ENCODE data around the gene MAN2A2.

MAN2A2 gene

GRCh38 chr15:90910441-90911301 lies 7.6 kb downstream of the MAN2A2 start:
- Histone ChIP-seq H3K9ac (ENCODE audit: low read depth, low read length, poor library complexity) (peak overlapping the region; percentile 21), H3K4me3 (ENCODE audit: low read length in 2 of 2) (no peak overlapping the region), H3K27ac (replicated peaks; ENCODE audit: low read length) (no peak overlapping the region), H3K9me3 (replicated peaks in 1 of 2; ENCODE audit: control insufficient read depth in 2 of 2, insufficient read depth in 1 of 2, low read depth in 1 of 2, low read length in 2 of 2) (no peaks in the 10 kb centered on the region), H3K4me2 (ENCODE audit: insufficient read depth, low read length, poor library complexity, severe bottlenecking) (no peak overlapping the region), H2BK5ac (ENCODE audit: low read length) (peak overlapping the region; percentile 24), H2BK120ac (ENCODE audit: low read depth, low read length) (no peak overlapping the region), H3K27me3 (ENCODE audit: control insufficient read depth in 3 of 3, insufficient read depth in 3 of 3, low read depth in 1 of 3, low read length in 3 of 3) (no peaks in the 10 kb centered on the region), H3K18ac (ENCODE audit: low read length) (no peak overlapping the region), H3K36me3 (replicated peaks in 1 of 2; ENCODE audit: control insufficient read depth in 2 of 2, insufficient read depth in 2 of 2, low read length in 2 of 2) (peaks cover 64 to 94% of the 10 kb centered on the region in 2 donors), H3K14ac (ENCODE audit: low read length) (no peak overlapping the region), H3K4ac (ENCODE audit: low read length) (no peak overlapping the region), H4K91ac (ENCODE audit: low read depth, low read length, poor library complexity) (no peak overlapping the region), H3K4me1 (ENCODE audit: control insufficient read depth in 2 of 2, insufficient read depth in 1 of 2, low read depth in 1 of 2, low read length in 2 of 2) (no peaks in the 10 kb centered on the region), H2AFZ (ENCODE audit: low read length) (no peak overlapping the region), H3K79me1 (ENCODE audit: low read depth, low read length) (no peaks in the 10 kb centered on the region), H3K23ac (ENCODE audit: low read depth, low read length, poor library complexity) (peak overlapping the region; percentile 20), H2AK5ac (ENCODE audit: low read depth, low read length) (no peak overlapping the region), H2BK12ac (ENCODE audit: low read length) (no peak overlapping the region), H4K8ac (ENCODE audit: low read depth, low read length) (no peak overlapping the region), H2BK15ac (ENCODE audit: low read length) (no peak overlapping the region)
- no CpG with 5 or more reads among the region's 24 CpGs for WGBS, 2 donors (ENCODE audit: extremely low coverage in 2 of 2, insufficient read length in 2 of 2, insufficient replicate concordance in 1 of 2)
- DNase-seq (ENCODE audit: low spot score) = no peak

GRCh38 chr15:90911302-90911623 lies 8.2 kb downstream of the MAN2A2 start:
- Histone ChIP-seq H3K23ac (ENCODE audit: low read depth, low read length, poor library complexity) (peak overlapping the region; percentile 20), H3K79me1 (ENCODE audit: low read depth, low read length) (no peaks in the 10 kb centered on the region), H2BK15ac (ENCODE audit: low read length) (no peak overlapping the region), H2BK120ac (ENCODE audit: low read depth, low read length) (no peak overlapping the region), H2AK5ac (ENCODE audit: low read depth, low read length) (no peak overlapping the region), H3K14ac (ENCODE audit: low read length) (no peak overlapping the region), H4K8ac (ENCODE audit: low read depth, low read length) (no peak overlapping the region), H3K9me3 (replicated peaks in 1 of 2; ENCODE audit: control insufficient read depth in 2 of 2, insufficient read depth in 1 of 2, low read depth in 1 of 2, low read length in 2 of 2) (no peaks in the 10 kb centered on the region), H2BK5ac (ENCODE audit: low read length) (peak overlapping the region; percentile 13), H3K18ac (ENCODE audit: low read length) (no peak overlapping the region), H3K27ac (replicated peaks; ENCODE audit: low read length) (no peak overlapping the region), H3K4me3 (ENCODE audit: low read length in 2 of 2) (no peak overlapping the region), H4K91ac (ENCODE audit: low read depth, low read length, poor library complexity) (no peak overlapping the region), H3K4ac (ENCODE audit: low read length) (no peak overlapping the region), H3K4me1 (ENCODE audit: control insufficient read depth in 2 of 2, insufficient read depth in 1 of 2, low read depth in 1 of 2, low read length in 2 of 2) (no peaks in the 10 kb centered on the region), H2BK12ac (ENCODE audit: low read length) (no peak overlapping the region), H3K36me3 (replicated peaks in 1 of 2; ENCODE audit: control insufficient read depth in 2 of 2, insufficient read depth in 2 of 2, low read length in 2 of 2) (peaks cover 58 to 94% of the 10 kb centered on the region in 2 donors), H3K4me2 (ENCODE audit: insufficient read depth, low read length, poor library complexity, severe bottlenecking) (no peak overlapping the region), H3K27me3 (ENCODE audit: control insufficient read depth in 3 of 3, insufficient read depth in 3 of 3, low read depth in 1 of 3, low read length in 3 of 3) (no peaks in the 10 kb centered on the region), H2AFZ (ENCODE audit: low read length) (no peak overlapping the region), H3K9ac (ENCODE audit: low read depth, low read length, poor library complexity) (peak overlapping the region; percentile 44)
- WGBS, 2 donors (ENCODE audit: extremely low coverage in 2 of 2, insufficient read length in 2 of 2, insufficient replicate concordance in 1 of 2) = no CpG with 5 or more reads among the region's 19 CpGs
- DNase-seq (ENCODE audit: low spot score) = no peak

GRCh38 chr15:90911906-90912769 lies 9.0 kb downstream of the MAN2A2 start:
- DNase-seq (ENCODE audit: low spot score) = no peak
- Histone ChIP-seq H3K4me3 (ENCODE audit: low read length in 2 of 2) (no peak overlapping the region), H3K14ac (ENCODE audit: low read length) (no peak overlapping the region), H2BK15ac (ENCODE audit: low read length) (no peak overlapping the region), H3K27ac (replicated peaks; ENCODE audit: low read length) (no peak overlapping the region), H4K8ac (ENCODE audit: low read depth, low read length) (no peak overlapping the region), H3K4ac (ENCODE audit: low read length) (no peak overlapping the region), H3K79me1 (ENCODE audit: low read depth, low read length) (no peaks in the 10 kb centered on the region), H2BK120ac (ENCODE audit: low read depth, low read length) (peak overlapping the region; percentile 72), H2BK5ac (ENCODE audit: low read length) (no peak overlapping the region), H2AK5ac (ENCODE audit: low read depth, low read length) (no peak overlapping the region), H3K9me3 (replicated peaks in 1 of 2; ENCODE audit: control insufficient read depth in 2 of 2, insufficient read depth in 1 of 2, low read depth in 1 of 2, low read length in 2 of 2) (no peaks in the 10 kb centered on the region), H2BK12ac (ENCODE audit: low read length) (no peak overlapping the region), H3K4me1 (ENCODE audit: control insufficient read depth in 2 of 2, insufficient read depth in 1 of 2, low read depth in 1 of 2, low read length in 2 of 2) (no peaks in the 10 kb centered on the region), H3K18ac (ENCODE audit: low read length) (no peak overlapping the region), H3K23ac (ENCODE audit: low read depth, low read length, poor library complexity) (peak overlapping the region; percentile 65), H3K4me2 (ENCODE audit: insufficient read depth, low read length, poor library complexity, severe bottlenecking) (no peak overlapping the region), H3K9ac (ENCODE audit: low read depth, low read length, poor library complexity) (peak overlapping the region; percentile 38), H3K27me3 (ENCODE audit: control insufficient read depth in 3 of 3, insufficient read depth in 3 of 3, low read depth in 1 of 3, low read length in 3 of 3) (no peaks in the 10 kb centered on the region), H3K36me3 (replicated peaks in 1 of 2; ENCODE audit: control insufficient read depth in 2 of 2, insufficient read depth in 2 of 2, low read length in 2 of 2) (peaks cover 57 to 94% of the 10 kb centered on the region in 2 donors), H2AFZ (ENCODE audit: low read length) (no peak overlapping the region), H4K91ac (ENCODE audit: low read depth, low read length, poor library complexity) (no peak overlapping the region)
- no CpG with 5 or more reads among the region's 30 CpGs for WGBS, 2 donors (ENCODE audit: extremely low coverage in 2 of 2, insufficient read length in 2 of 2, insufficient replicate concordance in 1 of 2)

GRCh38 chr15:90912770-90913075 lies 9.6 kb downstream of the MAN2A2 start:
- no peak overlapping the region for H3K27ac ChIP-seq (replicated peaks; ENCODE audit: low read length)
- no peak overlapping the region for H4K91ac ChIP-seq (ENCODE audit: low read depth, low read length, poor library complexity)
- WGBS, 2 donors (ENCODE audit: extremely low coverage in 2 of 2, insufficient read length in 2 of 2, insufficient replicate concordance in 1 of 2) = no CpG with 5 or more reads among the region's 7 CpGs
- H3K23ac ChIP-seq (ENCODE audit: low read depth, low read length, poor library complexity) = peak overlapping the region; percentile 8
- no peak overlapping the region for H3K18ac ChIP-seq (ENCODE audit: low read length)
- no peak overlapping the region for H2BK12ac ChIP-seq (ENCODE audit: low read length)
- no peaks in the 10 kb centered on the region for H3K27me3 ChIP-seq (ENCODE audit: control insufficient read depth in 3 of 3, insufficient read depth in 3 of 3, low read depth in 1 of 3, low read length in 3 of 3)
- no peak overlapping the region for H2BK15ac ChIP-seq (ENCODE audit: low read length)
- no peak overlapping the region for H3K4me2 ChIP-seq (ENCODE audit: insufficient read depth, low read length, poor library complexity, severe bottlenecking)
- H3K4me3 ChIP-seq (ENCODE audit: low read length in 2 of 2) = no peak overlapping the region
- no peak overlapping the region for H2BK120ac ChIP-seq (ENCODE audit: low read depth, low read length)
- H3K9me3 ChIP-seq (replicated peaks in 1 of 2; ENCODE audit: control insufficient read depth in 2 of 2, insufficient read depth in 1 of 2, low read depth in 1 of 2, low read length in 2 of 2) = no peaks in the 10 kb centered on the region
- no peak overlapping the region for H2AK5ac ChIP-seq (ENCODE audit: low read depth, low read length)
- no peak overlapping the region for H2BK5ac ChIP-seq (ENCODE audit: low read length)
- H3K9ac ChIP-seq (ENCODE audit: low read depth, low read length, poor library complexity) = no peak overlapping the region
- no peak overlapping the region for H3K14ac ChIP-seq (ENCODE audit: low read length)
- no peaks in the 10 kb centered on the region for H3K79me1 ChIP-seq (ENCODE audit: low read depth, low read length)
- no peaks in the 10 kb centered on the region for H3K4me1 ChIP-seq (ENCODE audit: control insufficient read depth in 2 of 2, insufficient read depth in 1 of 2, low read depth in 1 of 2, low read length in 2 of 2)
- no peak overlapping the region for H4K8ac ChIP-seq (ENCODE audit: low read depth, low read length)
- peaks cover 57 to 94% of the 10 kb centered on the region in 2 donors for H3K36me3 ChIP-seq (replicated peaks in 1 of 2; ENCODE audit: control insufficient read depth in 2 of 2, insufficient read depth in 2 of 2, low read length in 2 of 2)
- DNase-seq (ENCODE audit: low spot score) = no peak
- H3K4ac ChIP-seq (ENCODE audit: low read length) = no peak overlapping the region
- no peak overlapping the region for H2AFZ ChIP-seq (ENCODE audit: low read length)

All from neuronal stem cell (in vitro differentiated cells).